ENCODE data around the gene ATOSB.
"Not testable (repeated sequence)": the region's sequence is repeated elsewhere in the genome, so short reads cannot be mapped to it uniquely, and the experiment has no call there.

The ATOSB gene, protein sequence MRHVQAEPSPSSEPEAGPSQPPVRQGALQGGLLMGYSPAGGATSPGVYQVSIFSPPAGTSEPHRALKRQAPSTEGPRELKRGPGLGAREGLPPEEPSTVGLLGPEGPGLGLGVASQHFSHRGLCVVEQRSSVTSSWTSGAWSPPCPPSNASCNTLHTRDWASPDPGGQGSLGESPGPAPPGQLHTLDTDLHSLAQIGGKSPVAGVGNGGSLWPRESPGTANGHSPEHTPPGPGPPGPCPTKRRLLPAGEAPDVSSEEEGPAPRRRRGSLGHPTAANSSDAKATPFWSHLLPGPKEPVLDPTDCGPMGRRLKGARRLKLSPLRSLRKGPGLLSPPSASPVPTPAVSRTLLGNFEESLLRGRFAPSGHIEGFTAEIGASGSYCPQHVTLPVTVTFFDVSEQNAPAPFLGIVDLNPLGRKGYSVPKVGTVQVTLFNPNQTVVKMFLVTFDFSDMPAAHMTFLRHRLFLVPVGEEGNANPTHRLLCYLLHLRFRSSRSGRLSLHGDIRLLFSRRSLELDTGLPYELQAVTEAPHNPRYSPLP

DNA sequence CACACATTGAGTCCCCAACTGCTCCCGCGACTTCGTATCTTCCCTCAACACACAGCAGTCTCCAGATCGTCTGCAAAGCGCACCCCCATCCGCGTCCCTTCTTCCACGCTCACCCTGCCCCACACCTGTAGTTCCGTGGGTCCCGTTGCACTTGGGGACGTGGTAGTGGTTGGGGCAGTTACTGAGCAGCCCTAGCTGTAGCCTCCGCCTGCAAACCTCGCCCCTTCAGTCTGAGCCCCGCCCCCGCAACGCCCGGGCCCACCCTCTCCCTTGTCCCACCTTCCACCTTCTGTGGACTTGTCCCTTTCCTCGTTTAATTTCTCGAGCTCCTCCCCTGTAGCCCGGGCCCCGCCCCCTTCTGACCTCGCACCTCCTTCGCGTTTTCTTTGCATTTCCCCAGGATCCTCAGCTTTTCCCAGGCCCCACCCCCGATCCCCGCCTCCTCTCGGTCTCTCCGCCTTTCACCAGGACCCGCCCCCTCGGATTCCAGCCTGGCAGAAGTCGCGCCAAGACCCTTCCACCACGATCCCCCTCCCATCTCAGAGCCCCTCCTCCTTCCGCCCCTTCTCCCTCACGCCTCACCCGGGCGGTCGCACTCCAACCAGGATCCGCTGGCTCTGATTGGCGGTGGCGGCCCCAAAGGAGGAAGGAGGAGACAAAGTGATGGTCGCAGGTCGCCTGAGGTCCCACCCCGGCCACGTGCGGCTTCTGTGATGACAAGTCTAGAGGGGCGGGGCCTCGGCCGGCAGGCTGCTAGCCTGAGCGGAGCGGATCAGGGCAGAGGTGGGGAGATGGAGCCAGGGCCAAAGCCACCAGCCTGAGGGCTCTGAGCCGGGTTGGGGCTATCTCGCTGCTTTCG lies at the start of gene ATOSB:
Gene ATOSB (minus strand): TSS at position 183 of the 859 bp plus-strand sequence. CDS start 7,588 bp downstream, outside the sequence.
- peak; percentile 95 to 99 for DNase-seq

DNA sequence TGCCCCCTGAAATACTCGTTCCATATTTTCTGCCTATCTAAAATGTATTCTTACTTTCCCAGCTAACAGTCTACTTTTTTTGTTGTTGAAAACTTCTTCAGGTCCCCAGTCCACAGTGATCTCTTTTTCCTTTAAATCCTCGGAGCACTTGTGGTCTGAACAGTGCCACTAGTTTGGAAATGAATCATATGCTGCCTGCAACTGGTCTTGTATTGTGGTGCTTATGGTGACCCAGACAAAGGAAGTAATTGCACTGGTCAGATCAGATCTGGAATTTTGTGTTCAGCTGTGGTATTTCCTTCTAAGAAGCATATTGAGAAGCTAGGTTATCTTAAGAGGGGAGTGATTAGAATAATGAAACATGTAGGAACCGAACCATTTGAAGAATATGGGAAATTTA lies 49.0 kb upstream of the ATOSB start:
- DNase-seq = no peak

DNA sequence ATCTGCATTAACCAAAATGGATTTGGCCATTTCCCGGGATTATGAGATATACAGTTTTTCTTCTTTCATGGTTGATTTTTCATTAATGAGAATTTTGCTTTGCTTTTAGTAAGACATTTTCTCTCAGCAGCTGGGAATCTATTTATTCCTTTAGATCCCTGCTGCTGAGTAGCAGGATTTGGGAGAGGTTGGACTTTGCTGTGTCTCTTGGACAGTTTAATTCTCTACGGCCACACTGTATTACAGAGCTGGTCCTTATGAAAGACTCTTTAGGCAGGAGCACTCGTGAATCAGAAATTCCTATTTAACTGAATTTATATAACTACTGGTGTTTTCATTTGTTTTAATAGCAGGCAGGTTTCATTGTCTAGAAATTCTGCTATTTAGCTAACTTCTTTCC lies 47.8 kb upstream of the ATOSB start:
- peak in 1 of 2 experiments; percentile 4 for DNase-seq

DNA sequence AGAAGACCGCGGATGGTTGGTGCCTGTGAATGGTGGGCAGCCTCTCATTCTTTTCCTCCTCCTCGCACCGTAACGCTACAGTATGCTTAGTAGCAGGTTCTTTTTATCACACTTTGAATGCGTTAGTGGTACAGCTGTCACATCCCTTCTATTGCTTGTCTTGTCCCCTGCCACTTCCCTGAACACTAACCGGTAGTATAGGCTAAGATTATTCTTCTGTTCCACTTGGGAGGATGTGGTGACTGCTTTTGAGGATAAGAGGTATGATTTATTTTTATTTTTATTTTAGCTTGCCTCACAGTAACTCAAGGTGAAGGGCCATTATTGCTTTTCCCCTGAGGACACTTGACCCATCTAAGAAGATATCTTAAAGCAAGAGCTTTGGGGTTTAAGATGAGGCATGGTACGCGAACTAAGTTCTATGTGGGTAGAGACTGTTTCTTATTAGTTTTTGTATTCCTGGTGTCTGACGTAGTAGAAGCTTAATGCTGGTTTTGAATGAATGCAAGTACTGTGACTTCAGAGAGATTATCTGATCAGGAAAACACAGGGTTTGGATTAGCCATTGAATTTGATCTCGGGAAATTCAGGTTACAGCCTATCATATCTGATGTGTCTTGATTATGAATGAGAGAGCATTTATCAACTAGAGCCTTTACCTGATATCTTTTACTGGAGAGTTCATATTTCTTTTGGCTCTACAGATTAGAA lies 47.1 kb upstream of the ATOSB start:
- DNase-seq = peak; percentile 40 to 50

DNA sequence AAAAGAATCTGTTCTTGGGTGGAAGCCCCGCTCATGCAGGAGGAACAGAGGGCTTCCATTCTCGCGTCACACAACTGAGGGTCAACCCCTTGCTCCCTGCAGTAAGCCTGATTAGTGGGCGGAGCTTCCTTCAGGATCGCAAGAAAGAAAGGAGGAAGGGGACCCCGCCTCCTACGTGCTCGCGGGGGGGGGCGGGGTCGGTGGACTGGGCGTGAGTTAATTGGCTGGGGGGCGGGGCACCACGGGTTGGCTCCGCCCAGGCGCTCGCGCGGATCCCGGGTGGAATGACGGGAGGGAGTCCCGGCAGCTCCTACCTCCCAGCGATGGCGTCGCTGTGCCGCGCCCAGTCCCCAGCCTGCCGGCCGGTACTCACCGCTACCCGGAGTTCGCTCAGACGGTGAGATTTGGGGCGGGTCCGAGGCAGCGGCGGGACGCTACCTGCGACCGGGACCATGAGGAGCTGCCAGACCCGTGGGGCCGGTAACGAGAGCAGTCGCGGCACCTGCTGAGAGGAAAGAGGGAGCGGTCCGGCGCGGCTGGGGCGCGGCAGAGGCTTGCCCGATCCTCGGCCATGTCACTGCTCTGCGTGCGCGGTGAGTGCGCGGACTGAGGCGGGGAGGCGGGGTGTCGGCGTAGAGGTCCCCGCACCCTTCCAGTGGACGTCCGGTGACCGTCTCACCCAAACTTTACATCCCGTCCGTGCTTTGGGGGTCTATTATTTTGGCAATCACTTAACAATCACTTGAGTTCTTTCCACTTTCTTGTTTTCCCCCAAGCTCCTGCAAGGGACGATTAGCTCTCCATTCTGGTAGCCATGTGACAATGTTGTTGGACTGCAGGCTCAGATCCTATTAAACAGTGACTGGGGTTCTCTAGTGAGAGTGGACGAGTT lies 46.3 kb upstream of the ATOSB start, which contains the start of gene UNC13B:
Gene UNC13B (plus strand): TSS at position 297 of the 892 bp plus-strand sequence. CDS start 275 bp downstream, at position 572.
- DNase-seq = peak; percentile 86 to 93

DNA sequence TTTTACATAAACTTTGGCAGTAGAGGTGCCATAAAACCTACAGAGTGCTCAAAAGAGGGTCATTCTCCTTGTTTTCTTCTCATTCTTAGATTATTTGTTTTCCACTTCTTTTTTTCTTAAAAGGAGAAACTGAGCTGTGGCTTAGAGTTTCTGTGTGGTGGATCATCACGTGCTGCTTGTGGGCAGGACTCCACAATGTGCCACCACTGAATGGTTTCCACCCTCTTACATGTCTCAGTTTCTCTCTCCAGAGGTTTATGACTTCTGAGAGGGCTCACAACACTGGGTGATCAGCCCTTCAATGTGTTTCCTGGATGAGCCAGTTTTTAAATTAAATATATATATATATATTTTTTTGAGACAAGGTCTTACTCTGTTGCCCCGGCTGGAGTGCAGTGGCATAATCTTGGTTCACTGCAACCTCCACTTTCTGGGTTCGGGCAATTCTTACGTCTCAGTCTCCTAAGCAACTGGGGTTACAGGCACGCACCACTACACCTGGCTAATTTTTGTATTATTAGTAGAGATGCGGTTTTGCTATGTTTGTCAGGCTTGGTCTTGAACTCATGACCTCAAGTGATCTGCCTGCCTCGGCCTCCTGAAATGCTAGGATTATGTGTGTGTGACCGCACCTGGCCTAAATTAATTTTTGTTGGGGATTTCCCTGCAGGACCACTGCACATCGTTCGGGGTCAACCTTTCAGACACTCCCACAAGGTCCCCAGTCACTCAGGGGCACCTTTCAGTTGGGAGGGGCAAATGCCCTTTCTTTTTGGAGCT lies 43.0 kb upstream of the ATOSB start:
- DNase-seq = no peak

DNA sequence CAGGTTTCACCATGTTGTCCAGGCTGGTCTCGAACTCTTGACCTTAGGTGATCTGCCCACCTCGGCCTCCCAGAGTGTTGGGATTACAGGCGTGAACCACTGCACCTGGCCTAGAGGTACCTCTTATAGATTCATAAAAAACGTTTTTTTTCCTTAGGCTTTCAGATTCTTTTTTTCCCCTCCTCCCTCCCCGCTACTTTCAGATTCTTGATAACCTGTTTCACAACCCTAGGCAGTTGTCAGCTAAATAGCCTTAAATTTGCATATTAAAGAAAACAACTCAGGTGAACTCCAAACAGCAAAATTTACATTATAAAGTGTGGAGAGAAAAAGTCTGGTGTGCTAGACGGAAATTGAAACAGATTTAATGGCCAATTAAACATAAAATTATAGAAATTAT lies 42.2 kb upstream of the ATOSB start:
- not testable (repeated sequence) for DNase-seq

DNA sequence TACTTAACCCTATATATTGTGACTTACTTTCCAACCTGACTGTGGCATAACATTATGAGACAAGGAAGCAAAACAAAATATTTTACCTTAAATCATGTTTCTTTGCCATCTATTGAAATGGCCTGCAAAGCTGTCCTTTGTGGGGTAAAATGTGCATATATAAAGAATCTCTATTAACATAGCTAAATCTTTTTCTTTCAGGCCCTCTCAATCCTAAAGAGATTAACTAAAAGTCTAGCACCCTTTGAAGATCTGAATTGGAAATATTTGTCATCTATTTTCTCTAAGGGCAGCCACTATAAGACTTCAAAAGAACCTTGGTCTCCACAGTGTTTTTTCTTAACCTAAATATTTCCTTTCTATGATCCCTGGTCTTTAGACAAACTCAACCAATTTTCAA lies 41.1 kb upstream of the ATOSB start:
- DNase-seq = no peak

DNA sequence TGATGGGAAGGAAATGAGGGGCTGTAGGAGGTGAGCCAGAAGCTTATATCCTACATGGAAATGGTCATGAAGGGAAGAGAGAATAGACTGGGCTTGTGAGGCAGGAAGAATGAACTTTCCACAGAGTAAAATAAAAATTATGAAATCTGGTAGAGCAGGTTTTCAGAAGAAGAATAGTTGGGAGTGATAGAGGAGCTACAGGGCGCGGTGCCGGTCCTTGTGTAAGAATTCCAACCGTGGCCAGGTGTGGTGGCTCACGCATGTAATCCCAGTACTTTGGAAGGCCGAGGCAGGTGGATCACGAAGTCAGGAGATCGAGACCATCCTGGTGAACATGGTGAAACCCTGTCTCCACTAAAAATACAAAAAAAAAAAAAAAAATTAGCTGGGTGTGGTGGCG lies 37.3 kb upstream of the ATOSB start:
- no peak for DNase-seq

DNA sequence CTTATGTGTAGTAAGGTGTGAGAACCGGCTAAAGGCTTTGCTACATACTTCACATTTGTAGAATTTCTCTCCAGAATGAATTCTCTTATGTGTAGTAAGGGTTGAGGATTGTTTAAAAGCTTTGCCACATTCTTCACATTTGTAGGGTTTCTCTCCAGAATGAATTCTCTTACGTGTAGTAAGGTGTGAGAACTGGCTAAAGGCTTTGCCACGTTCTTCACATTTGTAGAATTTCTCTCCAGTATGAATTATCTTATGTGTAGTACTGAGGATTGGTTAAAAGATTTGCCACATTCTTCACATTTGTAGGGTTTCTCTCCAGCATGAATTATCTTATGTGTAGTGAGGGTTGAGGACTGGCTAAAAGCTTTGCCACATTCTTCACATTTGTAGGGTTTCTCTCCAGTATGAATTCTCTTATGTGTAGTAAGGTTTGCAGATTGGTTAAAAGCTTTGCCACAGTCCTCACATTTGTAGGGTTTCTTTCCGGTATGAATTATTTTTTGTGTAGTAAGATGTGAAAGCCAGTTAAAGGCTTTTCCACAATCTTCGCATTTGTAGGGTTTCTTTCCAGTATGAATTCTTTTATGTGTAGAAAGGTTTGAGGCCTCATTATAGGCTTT lies 32.4 kb upstream of the ATOSB start:
- not testable (repeated sequence) for DNase-seq

DNA sequence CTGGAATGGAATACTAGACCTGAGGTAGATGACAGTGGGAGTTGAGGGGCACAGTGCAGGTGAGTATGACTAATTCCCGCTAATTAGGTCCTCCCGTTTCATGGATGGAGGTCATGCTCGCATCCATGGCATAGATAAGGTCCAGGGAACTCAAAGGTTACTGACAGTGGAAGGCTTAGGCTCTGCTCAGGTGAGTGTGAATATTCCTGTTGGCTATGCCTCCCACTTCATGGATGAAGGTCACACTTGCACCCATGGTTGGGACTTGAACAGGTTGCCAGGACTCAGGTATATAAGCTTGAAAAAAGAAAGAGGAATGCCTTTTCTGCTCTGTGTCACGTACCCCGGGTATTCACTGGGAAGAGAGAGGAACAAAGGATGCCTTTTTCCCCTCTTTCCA lies 26.4 kb upstream of the ATOSB start:
- DNase-seq = no peak

DNA sequence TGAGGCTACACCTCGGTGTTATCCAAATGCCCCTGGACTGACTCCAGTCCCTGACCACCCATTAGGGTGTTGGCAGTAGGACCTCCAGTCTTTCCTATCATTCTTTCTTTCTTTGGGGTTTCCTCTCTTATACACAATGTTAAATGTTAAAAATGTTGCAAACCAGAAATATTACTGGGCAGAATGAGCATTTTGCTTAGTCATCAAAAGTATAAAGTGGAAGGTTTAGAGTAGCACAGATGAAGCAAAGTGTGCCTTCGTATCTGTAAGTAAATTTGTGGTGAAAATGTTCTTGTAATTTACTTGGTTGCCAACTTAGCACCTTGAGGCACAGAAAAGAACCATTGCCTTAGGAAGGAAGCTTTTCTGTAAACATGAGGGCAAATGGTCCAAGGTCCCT lies 24.4 kb upstream of the ATOSB start:
- DNase-seq = no peak

DNA sequence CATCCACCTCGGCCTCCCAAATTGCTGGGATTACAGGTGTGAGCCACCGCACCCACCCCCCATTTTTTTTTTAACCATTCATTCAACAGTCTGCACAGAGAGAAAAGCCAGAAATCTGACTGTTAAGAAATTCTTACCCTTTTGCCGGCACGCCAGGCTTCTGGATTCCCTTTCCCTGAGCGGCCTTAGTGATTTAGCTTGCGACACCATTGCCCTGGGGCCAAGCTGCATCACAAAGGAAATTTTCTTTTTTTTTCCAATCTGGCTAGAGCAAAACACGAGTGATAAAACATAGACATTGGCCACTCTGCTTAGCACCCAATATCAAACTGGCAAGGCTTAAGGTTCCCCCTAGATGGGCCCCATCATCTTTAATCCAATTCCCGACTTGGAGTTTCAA lies 21.2 kb upstream of the ATOSB start:
- DNase-seq = no peak

DNA sequence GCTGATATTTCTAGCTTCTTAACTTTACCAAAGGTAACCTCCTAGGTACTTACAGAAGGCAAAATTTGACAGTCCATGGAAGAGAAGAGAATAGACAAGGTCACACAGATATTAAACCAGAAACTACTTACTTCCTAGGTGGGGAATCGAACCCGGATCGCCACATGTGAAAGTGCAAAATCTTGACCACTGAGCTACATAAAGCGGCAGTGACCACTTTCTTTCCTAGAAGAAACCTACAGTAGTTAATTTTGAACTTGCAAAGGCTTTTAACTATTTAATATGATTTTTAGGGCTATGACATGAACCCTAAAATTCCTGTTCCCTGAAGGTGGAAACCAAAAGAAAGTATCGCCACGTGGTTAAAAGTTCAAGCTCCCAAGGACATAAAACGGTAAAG lies 20.3 kb upstream of the ATOSB start:
- no peak for DNase-seq

DNA sequence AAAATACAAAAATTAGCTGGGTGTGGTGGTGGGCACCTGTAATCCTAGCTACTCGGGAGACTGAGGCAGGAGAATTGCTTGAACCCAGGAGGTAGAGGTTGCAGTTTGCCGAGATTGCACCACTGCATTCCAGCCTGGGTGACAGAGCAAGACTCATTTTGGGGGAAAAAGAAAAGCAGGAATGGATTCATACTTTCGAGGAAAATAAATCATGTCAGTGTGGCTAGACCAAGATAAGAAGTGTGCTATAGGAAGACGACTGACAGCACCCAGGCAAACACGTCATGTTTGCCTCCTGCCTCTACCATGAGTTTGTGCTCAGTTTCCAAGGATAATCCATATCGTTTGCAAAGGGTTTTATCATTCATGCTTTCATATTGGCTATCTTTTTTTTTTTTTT lies 19.3 kb upstream of the ATOSB start:
- DNase-seq = no peak

DNA sequence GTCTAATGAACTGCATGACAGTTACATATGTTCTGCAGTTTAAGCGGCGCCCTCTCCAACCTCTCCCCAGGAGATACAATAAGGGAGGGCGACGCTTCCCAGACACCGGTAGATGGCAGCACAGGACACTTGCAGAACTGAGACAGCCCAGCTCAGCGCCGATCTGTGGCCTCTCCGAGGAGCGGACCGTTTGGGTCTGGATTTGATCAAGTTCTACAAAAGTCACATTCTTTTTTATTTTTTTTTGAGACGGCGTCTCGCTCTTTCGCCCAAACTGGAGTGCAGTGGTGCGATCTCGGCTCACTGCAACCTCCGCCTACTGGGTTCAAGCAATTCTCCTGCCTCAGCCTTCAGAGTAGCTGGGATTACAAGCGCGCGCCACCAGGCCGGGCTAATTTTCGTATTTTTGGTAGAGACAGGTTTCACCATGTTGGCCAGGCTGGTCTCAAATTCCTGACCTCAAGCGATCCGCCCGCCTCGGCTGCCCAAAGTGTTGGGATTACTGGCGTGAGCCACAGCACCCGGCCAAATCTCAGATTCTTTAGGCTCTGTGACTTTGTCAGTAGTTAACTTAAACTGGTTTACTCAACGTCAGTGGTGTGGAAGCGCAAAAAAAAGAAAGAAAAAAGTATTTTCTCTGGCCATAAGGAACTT lies 1.4 kb upstream of the ATOSB start:
- peak; percentile 76 to 91 for DNase-seq

DNA sequence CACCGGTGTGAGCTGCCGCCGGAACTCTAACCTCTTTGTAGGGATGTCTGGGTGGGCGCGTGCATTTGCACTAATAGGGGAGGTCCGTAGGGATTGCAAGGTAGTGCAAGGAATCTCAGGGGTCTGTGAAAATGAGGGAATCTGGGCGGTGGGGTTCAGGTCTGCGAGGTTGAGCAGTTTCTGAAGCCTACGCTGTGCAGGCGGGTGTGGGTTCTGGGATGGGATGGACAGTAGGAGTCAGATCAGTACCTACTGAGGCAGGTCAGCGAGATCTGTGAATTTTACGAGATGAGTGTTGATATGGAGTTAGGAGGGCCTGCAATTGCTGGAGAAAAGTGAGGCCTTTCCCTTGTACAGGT lies 856 bp upstream of the ATOSB start:
- no peak for DNase-seq

DNA sequence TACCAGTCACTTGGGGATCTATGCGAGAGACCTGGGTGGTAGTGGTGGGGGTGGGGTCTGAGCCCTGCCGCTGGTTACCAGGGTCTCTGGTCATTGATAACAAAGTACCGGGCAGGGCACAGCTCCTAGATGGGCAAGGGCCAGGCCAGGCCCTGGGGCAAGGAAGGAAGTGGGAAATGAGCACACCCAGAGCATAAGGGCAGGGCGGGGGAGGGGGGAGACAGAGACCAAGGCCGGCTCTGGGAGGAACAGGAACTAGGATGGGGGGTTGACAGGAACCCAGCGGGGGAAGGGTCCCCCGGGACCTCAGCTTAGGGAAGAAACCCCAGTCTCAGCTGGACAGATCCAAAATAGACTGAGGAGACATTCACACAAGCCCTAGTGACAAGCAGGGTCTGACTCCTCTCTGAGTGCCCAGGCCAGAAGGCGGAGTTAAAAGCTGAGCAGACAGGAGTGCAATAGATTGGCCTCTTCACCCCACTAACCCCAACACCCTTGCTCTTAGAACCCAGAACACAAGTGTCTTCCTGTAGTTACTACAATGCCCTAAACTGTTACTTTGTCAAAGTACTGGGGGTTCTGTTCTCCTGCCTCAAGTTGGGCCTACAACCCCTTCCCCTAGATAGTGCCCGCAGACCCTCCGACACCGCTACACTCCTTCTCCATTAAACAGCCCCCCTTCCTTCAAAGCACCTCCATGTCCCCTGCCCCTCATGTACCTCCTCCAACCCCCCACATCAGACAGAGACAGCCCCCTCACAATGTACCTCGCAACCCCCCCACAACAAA lies 628 bp downstream of the ATOSB start:
- peak in 1 of 2 experiments; percentile 24 for DNase-seq

Data from NCI-H524 (cell line).